SK-MEL-5 (cell line): ENCODE data around the gene GOLGA6C. TPM values are rescaled to one million over a fixed set of nuclear protein-coding genes. Genes with fewer than 3 reads are reported as not detected.
"Not testable (repeated sequence)": the region's sequence is repeated elsewhere in the genome, so short reads cannot be mapped to it uniquely, and the experiment has no call there.

Source experiments
- DNase-seq: peaks from one replicate; pipeline ENCODE4 v3.0.0-alpha.2; 2016; ENCODE audit warnings: low read depth, low spot score
- in situ Hi-C: cut with HindIII; loops from 2 replicates; pipeline ENCODE4 v1.10.0; 2016; ENCODE audit warnings: low sequenced_read_pairs, high pct_unique_total_duplicates, low pct_unique_long_range_greater_than_20kb
- small RNA-seq, 2 experiments: library from RNA; depleted of rRNA; stranded (forward); fragments of <200 nt; gene quantifications; one replicate each; pipeline ENCODE3, GENCODE V24; 2014
- total RNA-seq: library from RNA; depleted of rRNA; stranded (reverse); fragments of >200 nt; shearing (Covaris generic); gene quantifications from 2 replicates; pipeline ENCODE4 v1.2.3, GENCODE V29; 2014; rRNA removed

GOLGA6C gene
- total RNA-seq, 1 experiment from 2014 or later, result not detected

DNA sequence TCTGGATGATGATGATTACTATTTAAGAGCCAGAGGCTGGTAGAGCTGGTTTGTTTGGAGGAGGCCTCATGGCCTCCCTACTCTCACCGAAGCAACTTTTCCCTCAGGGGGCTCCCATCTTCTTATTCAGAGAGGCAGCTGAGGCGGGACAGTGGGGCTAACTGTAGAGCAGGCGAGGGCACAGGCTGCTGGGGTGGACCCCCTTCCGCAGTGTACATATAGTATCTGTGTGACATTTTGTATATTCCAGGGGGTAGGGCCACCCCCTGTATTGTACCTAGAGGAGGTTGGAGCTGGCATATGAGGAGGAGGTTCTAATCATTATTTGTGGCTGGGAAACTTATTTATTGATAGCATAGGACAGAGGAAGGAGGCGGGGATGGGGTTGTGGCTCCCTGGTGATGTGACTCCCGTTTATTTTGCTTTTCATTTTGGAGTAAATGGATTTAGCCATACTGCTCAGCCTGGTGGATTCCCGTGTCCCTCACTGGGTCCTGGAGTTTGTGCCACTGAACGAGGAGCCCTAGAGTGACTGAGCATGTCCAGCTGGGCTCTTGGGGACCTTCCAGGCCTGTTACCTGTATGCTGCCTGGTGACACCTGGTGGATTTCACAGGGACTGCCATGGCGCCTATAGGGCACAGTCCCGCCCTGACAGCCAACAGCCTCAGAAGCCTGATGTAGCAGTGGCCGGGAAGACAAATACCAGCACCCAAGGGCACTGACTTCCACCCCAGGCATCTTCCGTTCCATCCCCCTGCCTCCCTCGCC, 40.6 kb downstream of the GOLGA6C start:
- in situ Hi-C loops, result not testable (repeated sequence)

DNA sequence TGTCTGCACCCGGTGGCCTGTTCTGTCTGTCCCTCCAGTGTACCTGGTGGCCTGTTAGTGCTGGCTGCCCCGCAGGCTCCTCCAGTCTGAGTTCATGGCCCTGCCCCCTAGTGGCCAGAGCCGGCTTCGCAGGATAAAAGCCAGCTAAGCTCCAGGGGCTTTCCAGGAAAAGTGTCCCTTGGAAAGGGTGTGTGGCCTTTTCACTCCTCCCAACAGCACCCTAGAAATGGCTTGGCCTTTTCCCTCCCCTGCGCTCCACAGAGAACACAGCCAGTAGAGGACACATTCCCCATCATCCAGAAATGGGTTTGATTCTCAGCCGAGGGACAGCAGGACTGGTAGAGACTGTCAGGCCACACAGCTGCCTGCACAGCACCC, 41.2 kb downstream of the GOLGA6C start:
- DNase-seq, in situ Hi-C loops: not testable (repeated sequence)

More for the DNA sequence above, 40.6 kb downstream of the GOLGA6C start:
- not testable (repeated sequence) for DNase-seq

DNA sequence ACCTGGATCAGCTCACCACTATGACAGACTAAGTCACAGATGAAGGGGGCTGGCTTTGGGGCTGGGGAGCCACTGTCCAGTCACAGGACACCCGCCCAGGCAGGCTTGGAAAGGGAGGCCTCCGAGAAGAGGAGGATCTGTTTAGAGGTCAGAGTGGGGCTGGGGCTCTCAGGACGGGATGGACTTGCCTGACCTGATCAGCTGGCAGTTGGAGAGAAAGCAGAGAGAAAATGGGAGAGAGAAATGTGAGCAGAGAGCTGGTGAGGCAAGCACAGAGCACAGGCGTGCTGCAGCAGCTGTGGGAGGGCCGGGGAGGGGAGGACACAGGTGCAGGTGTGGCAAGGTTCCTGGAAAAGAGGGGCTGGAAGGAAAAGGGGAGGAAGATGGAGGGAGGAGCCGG, 41.9 kb downstream of the GOLGA6C start:
- in situ Hi-C loops, DNase-seq: not testable (repeated sequence)

DNA sequence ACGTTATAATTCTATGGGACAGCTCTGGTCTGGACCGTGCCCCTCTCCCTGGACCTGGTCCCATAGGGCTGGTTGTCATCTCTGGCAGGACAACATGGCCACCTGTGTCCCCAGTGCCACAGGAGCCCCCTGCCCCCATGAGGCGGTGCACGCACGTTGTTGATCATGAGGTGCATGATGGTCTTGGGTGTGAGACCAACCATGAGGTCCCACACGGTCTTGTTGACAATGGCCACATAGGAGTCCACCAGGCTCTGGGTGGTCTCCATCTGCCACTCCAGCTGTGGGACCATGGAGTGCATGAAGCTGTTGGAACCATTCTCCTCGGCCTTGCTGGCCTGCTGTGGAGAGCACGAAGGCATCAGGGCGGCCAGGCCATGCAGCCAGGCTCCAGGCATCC, 44.2 kb downstream of the GOLGA6C start:
- DNase-seq, result no peak
- in situ Hi-C loops, result no loop called here

DNA sequence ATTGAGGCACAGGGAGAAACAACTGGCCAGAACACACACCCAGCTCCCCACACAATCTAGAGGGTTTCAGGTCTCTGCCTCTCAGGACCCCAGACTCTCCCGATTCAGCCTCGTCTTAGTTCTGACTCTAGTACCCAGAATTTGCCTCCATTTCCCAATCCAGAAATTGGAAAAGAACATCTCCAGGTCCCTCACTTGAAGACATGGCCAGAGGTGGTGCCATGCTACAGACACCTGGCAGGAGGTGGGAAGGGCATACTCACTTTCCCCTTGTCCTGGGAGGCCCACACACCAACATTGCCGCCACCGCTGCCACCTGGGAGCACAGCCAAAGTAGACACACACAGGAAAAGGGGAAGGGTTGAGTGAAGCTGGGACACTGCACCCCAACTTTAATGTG, 44.6 kb downstream of the GOLGA6C start:
- DNase-seq, in situ Hi-C loops: not testable (repeated sequence)

DNA sequence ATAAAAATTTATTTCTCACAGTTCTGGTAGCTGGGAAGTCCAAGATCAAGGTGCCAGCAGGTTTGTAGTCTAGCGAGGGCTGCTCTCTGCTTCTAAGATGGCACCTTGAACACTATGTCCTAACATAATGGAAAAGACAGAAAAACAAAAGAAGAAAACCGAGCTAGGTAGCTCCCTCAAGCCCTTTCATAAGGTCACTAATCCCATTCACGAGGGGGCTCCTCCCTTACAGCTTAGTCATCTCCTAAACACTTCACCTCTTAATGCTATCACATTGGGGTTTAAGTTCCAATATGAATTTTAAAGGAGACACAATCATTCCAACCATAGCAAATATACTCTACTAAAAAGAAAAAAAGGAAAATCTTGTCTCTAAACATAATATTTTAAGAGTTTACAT, 48.1 kb downstream of the GOLGA6C start:
- in situ Hi-C loops, result no loop called here
- DNase-seq, result no peak

DNA sequence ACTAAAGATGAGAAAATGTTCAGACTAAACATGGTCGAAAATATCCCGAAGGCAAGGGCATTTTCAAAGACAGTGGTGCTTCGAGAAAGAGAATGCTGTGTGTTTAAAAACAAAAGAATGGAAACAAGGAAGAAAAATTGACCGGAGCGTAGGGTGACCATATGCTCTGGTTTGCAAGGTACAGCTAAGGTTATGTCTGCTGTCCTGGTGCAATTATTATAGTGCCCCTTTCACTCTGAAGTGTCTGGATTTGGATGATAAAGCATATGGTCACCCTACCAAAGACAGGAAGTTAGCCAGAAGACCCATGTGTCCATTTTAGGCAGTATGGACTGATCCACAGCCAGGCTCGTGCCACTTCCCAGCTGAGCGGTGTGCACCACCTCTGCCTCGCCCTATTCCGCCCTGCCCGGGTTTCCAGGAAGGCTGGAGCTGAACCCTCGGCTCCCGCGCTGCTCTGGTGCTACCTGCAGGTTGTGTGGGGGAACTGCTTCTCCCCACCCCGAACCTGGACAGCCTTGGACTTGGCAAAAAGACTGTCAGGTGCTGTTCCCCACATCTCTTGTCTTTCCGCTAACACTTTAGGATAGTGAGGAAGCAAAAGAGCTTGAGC, 49.8 kb downstream of the GOLGA6C start:
- DNase-seq, result peak; percentile 67
- in situ Hi-C loops, result no loop called here

DNA sequence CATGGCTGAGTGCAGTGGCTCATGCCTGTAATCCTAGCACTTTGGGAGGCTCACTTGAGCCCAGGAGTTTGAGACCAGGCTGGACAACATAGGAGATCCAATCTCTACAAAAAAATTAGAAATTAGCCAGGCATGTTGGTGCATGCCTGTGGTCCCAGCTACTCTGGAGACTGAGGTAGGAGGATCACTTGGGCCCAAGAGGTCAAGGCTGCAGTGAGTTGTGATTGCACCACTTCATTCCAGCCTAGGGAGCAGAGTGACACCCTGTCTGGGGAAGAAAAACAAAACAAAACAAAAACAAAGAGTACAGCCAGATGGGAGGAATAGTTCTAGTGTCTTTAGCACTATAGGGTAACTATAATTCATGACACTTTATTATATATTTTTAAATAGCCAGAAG, 51.6 kb downstream of the GOLGA6C start:
- no peak for DNase-seq
- in situ Hi-C loops, result no loop called here

DNA sequence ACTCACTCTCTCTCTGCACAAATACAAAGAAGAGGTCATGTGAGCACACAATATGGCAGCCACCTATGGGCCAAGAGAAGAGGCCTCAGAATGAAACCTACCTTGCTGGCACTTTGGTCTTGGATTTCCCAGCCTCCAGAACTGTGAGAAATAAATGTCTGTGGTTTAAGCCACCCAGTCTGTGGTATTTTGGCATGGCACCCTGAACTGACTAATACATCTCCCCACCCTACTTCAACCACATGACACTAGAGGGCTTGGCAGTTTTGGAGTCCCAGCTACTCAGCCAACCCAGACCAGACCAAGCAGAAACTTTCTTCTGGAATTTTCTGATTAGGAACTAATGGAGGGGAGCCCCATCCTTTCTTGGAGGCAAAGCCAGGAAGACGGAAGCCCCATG, 54.4 kb downstream of the GOLGA6C start:
- in situ Hi-C loops, result not testable (repeated sequence)

DNA sequence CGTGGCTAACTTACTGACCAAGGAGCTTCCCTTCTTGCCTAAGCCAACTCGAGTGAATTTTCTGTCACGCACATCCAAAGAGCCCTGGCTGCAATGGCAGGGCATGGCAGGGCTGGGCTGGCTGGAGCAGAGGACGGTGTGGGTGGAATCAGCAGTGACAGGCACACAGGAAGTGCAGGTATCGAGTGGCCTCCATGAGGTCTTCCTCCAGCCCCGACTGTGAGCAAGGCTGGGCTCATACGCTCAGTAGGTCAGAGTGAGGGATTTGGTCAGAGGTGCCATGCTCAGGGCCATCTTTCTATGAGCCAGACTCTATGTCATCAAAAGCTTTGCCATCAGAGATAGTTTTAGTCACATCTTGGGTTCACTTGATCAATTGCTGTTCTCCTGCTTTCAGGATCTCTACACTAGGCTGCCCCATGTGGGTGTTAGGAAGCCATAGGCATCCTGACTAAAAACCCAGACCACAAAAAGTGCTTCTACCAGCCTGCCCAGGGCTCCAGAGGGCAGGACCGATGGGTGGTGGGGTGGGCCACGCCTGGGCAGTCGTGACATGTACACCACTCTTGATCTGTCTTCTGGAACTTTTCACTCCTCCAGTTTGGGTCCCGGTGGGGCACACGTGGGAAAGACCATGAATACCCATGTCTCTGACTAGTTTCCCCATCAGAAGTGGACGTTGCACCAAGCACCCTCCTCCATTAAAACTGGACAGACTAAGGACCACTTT, 55.1 kb downstream of the GOLGA6C start:
- in situ Hi-C loops, result no loop called here
- DNase-seq, result no peak

More for the DNA sequence above, 54.4 kb downstream of the GOLGA6C start:
- not testable (repeated sequence) for DNase-seq

DNA sequence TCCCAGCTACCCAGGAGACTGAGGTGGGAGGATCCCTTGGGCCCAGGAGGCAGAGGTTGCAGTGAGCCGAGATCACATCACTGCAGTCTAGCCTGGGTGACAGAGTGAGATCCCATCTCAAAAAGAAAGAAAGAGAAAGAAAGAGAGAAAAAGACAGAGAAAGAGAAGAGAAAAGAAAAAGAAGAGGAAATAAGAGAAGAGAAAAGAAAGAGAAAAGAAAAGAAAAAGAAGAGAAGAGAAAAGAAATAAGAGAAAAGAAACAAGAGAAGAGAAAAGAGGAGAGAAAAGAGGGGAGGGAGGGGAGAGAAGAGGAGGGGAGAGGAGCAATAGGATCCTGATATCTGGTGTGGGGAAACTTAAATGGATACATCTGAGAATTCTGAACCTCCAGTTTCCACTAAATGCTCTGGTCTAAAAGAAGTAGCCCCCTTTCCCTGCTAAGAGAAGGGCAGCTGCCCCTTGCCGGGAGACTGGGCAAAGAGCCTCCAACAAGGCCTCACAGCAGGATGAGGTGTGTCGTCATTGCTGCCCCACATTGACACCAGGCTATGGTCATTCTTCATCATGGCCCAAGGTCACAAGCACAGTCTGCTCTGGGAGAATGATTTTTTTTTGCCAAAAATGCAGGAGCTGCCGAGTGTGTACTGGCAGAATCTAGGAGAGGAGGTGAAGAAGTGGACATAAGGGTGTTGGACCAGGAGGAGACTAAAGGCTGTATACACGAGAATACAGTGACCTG, 56.6 kb downstream of the GOLGA6C start:
- in situ Hi-C loops, result no loop called here
- no peak for DNase-seq

DNA sequence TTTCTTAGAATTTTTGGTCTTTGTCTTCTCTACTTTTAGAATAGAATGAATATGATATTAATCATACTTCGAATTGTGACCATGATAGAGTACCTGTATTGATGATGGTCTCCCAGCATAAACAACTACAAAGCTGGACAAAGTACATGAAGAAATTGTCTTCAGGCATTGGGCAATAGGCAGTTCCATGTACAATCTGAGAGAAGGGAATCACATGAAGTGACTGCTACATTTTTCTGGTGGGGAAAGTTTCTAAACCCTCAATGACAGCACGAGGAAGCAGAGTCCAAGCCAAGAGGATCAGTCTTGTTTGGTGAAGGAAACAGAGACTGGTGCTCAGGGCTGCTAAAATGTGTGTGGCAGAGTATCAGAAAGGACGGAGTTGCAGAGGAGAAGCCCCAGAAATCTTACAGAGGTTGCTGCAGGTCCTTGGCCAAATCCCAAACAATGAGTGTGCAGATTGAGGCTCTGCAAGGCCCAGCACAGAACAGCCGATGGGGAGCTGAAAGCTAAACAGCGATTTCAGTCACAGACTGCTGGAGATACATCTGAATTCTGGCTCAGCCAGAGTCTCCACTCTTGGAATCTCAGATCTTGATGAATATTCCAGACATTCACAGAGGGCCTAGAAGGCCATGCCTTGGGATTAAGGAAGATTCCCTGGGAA, 61.2 kb downstream of the GOLGA6C start:
- in situ Hi-C loops, DNase-seq: not testable (repeated sequence)

Small RNAs within 50 kb of the gene (small RNA-seq; reads per million reads assigned to genes)
- gene AC068338.1 (0 reads per million in 2 experiments), gene RN7SL327P (0 reads per million in 2 experiments), gene RN7SL489P (0 reads per million in 2 experiments)

Other genes with a start within 250 kb of the GOLGA6C start
- 12.0 and 12.1 TPM in 2 replicates for gene PPCDC, start 234.7 kb upstream of the GOLGA6C start, total RNA-seq
- 10.1 and 12.6 TPM in 2 replicates for gene C15orf39, start 56.5 kb upstream of the GOLGA6C start, total RNA-seq
- gene GOLGA6D, start 24.5 kb downstream of the GOLGA6C start, total RNA-seq, result not detected in 2 replicates
- 115 and 149 TPM in 2 replicates for gene COMMD4, start 77.7 kb downstream of the GOLGA6C start, total RNA-seq
- gene NEIL1, start 88.7 kb downstream of the GOLGA6C start, total RNA-seq, result 0.29 and 0.40 TPM in 2 replicates
- gene MAN2C1, start 110.3 kb downstream of the GOLGA6C start, total RNA-seq, result 61.9 and 64.9 TPM in 2 replicates
- gene SIN3A, start 193.4 kb downstream of the GOLGA6C start, total RNA-seq, result 18.9 and 20.6 TPM in 2 replicates